HG03469 (cell line): ENCODE measurements around the gene IL1RL1.
A peak's percentile ranks its signal among the peaks of the same experiment; 100 is the strongest.

Experiments used
- ATAC-seq: cut with Tn5 transposase; IDR thresholded peaks from one replicate; pipeline ENCODE4 v1.9.1; 2021; ENCODE audit warnings: mild to moderate bottlenecking, moderate library complexity, moderate number of reproducible peaks; ENCODE audit not compliant: unreplicated experiment

The IL1RL1 gene

DNA sequence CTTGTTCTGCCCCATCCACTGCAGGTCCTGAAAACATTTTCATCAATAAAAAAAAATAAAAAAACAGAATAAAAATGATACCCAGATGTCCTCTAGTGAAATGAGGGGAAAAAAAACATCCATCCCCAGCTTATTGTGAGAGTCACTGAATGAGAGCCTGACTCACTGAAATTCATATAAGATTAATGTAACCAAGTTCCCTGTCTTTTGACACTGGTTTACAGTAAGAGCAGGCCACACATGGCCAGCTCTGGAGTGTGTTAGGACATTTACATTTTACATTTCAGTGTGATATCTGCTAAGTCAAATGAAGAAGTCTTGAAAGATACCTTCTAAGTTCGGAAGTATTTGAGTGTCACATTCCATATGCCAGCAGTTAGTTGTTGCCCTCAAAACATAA, 23.1 kb downstream of the IL1RL1 start:
- no peak for ATAC-seq

DNA sequence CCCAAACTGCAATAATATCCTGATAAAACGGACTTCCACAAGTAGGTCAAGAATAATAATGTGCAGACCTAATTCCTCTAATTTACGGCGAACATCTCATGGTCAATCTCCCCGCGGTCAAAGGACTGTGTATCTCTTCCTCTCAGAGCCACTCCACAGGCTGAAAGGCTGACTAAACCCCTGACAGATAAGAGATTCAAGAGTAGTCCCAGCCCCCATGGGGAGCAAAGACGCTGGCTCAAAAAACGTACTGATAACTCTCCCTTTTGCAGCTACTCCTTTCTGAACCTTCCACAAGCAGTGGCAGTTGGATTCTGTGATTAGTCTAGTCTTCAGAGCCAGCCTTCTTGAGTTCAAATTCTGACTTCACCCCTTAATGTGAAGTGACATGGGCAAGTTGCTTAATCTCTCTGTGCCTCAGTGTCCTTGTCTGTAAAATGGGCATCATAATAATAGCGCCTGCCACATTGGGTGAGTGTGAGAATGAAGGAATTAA, 24.6 kb downstream of the IL1RL1 start:
- ATAC-seq: no peak

DNA sequence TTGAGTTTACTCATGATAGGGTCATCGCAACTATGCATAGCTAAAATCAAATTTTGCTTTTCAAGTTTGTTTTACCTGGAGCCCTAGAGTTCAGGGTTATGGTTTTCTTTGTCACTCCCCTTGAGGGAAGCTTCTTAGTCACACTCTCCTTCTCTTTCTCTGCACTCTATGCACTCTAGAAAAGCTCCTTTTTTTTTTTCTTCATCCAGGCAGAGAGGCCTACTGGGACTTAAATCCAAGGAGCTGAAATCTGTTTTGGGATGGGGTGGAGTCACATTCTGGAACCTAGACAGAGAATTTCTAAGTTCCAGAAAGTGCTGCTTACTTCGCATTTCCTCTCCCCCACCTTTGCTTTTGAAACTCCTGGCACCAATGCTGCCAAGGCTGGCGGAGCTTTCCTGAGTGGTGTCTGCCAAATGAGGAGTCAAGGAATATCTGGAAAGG, 25.2 kb downstream of the IL1RL1 start:
- ATAC-seq: no peak

DNA sequence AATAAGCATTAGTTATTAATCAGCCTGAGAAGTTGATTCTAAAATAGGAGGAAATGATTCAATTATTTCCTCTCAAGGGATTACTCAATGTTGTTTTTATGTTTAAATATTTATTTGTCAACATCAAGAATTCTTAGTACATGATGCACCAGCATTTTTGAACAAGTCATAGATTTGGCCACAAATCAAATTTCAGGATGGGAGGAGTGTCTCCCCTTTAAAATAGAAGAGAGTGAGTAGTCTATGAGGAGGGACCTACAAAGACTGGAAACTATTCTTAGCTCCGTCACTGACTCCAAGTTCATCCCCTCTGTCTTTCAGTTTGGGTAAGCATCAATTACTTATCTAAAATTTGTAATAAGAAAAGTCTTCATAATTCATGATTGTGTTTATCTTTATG, 25.6 kb downstream of the IL1RL1 start:
- ATAC-seq: no peak

DNA sequence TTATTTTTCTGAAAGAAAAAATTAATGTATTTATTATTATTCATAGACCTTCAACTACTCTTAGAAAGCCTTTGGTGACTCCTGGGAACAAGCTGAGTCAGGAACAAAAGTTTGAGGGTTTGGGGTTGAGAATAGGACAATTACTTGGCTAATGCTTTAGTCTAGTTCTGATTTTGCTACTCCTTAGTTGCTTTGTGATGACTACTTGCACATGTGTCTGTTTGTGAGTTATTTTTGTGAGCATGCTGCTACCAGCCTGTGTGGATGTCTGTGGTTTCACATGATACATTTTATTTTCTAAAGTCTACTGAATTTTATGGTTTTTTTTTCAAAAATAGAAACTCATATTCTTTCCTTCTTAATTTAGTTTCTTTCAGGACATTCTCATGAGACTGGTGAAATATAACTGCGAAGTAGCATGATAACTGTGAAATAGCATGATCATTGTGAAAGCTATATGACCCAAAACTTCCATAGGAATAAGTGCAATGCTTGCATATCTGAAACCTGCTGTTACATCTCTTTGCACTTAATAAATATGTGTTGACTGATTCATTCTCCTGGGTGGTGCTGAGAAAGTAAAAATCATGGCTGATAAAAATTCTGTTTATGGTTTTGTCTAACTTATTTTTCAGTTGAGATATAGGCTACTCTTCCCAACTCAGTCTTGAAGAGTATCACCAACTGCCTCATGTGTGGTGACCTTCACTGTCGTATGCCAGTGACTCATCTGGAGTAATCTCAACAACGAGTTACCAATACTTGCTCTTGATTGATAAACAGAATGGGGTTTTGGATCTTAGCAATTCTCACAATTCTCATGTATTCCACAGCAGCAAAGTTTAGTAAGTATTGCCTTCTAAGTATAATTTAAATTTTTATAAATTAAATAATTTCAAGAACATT, 26.4 kb downstream of the IL1RL1 start:
- ATAC-seq: no peak

DNA sequence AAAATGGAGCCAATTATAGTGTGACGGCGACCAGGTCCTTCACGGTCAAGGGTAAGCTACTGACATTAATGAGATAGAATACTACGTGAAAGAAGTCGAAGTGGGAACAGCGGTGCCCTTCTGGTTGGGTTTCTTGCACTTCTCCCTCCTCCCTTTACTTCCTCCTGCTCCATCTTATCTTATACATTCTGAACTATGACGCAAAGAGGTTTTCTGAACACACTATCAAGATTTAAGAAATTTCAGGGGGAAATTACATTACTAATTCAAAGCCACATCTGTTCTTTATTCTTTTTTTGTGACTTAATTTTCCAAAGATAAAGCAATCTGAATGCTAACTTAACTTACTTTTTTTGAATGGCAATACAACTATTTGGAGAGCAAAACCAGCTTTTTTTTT, 29.4 kb downstream of the IL1RL1 start:
- no peak for ATAC-seq

DNA sequence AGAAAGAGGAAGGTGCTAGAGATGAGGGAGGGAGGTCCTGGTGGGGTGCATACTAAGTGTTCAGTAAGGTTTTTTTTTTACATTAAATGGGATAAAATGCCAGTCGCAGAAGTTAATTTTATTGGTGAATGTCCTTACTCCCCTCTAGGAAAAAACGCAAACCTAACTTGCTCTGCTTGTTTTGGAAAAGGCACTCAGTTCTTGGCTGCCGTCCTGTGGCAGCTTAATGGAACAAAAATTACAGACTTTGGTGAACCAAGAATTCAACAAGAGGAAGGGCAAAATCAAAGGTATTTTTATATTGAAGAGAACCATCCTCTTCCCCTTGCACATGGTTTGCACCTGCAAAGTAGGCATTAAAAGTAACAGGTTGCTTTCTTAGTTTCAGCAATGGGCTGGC, 31.5 kb downstream of the IL1RL1 start:
- no peak for ATAC-seq

DNA sequence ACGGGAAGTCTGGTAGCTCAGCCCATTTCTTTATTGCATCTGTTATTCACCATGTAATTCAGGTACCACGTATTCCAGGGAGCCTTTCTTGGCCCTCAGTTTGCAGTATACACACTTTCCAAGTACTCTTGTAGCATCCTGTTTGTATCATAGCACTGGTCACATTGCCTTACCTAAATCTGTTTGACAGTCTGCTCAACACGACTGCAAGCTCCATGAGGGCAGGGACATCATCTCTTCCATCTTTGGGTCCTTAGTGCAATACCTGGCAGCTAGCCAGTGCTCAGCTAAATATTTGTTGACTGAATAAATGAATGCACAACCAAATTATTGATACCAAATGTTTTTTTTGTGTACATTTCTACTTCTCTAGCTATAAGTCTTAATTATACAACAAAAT, 33.0 kb downstream of the IL1RL1 start:
- ATAC-seq: no peak

DNA sequence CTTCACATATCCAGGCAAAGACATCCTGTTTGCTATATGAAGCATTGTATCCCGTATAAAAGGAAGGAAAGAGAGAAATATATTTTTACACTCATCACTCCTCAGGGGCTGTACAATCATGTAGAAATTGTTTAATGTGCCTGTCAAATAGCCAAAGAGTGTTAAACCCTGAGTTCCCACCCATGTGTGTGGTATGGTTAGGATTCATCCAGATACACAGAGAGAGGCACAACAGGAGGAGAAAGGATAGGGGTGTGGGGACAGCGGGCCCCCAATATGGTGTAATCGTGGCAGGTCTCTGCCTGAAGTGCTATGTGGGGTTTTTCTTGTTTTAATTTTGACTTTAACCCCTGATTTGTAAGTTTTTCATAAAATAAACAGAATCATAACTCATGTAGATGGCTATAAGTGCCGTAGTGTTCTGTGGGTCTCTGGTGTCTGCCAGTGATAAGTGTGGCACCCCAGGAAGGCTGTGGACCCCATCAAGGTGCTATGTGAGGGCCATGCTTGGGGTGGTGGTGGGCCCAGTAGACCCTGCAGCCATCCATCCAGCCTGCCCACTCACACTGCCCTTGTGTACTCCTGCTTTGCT, 34.1 kb downstream of the IL1RL1 start:
- no peak for ATAC-seq

DNA sequence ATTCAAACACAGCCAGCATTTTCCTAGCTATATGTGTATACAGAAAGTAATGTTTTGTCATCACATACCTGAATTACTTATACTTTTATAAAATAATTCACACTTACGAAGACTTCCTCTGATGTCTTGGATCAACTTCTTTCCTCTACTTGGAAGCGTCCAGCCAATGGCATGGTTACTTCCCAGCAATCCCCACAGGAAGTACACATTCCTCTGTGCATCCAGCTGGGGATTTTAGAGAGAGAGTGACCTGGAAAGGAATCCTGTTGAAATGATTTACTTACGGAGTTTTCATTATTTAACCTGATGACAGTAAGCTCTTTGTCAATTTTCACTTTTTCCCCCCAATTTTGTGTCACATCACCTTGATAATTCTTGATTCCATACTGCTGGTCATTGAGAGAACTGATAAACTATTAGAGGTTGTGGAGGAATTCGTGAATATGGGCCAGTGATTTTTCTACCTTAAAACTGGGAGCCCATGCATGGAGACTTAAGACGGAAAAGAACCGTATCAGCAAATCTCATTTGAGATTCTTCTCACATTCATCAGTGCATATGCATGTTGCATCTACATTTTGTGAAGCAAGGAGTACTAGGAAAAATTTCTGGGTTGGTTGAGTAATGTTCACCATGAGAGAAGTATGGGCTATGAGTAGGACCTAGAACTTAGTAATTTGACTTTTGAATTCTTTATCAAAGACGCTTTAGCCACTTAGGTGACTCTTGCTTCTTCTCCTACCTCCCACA, 35.2 kb downstream of the IL1RL1 start:
- no peak for ATAC-seq

DNA sequence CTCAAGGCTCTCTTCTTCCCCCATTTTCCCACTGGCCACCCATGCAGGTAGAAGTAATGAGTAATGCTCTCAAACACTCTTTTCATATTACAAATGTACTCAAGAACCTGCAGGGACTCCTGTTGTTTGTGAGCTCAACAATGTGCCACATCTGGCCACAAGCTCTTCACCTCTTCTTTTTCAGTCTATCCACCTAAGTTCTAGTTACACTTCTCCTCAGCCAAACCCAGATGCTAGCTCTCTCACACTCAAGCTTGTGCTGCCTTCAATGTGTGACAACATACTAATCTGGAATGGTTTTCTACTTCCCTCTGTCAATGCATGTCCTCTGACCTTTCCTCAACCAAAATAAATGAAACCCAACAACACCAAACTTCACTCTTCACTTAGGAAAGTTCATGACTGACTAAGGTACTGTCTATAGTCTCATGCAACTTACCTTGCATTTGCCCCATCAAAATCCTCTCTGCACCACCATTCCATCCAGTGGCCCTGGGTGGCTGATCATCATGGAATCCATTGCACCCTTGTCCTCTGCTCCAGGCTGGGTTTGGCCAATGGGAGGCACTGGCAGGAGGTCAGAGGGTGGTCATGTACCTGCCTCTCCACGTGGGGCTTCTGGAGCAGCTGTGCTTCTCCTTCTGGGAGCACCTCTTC, 38.9 kb downstream of the IL1RL1 start:
- ATAC-seq: no peak

DNA sequence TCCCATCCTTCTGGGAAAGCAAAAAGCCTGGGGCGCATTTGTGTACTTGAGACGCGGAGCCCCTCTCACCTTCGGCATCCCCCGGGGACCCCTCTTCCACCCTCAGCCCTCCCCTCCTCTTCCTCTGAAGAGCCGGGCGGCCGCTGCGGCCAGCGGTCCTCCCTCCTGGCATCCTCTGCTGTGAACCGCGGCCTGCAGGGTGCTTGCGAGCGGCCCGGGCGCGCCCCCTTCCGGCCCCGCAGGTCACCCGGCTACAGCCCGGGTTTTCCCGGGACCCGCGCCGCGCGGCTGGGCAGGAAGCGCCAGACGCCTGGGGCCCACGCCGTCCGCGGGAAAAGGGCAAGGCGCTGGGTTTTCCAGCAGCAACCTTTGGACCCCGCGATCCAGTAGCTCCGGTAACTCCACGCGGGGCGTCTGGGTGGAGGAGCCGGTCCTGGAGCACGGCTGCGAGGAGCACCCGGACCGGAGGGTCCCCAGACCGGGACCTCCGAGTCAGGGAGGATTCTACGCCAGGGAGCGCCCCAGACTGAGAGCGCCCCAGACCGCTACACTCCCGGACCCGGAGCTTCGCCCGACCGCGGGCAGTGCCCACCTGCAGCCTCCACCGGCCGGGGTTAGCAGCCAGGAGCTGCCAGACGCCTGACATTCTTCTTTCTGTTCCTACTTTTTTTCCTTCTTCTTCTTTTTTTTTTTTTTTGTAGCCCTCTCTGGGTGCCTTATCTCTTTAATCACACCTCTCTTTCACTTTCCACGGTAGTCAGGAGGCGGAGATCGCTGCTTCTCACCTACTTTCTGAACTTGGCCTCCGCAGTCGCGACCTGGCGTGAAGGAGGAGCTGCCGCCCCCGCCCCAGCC, 44.4 kb downstream of the IL1RL1 start, which contains the start of gene IL18R1:
Gene IL18R1 (plus strand): TSS at position 271 of the 855 bp plus-strand sequence. CDS start 6,865 bp downstream, outside the sequence.
- peak; percentile 83 for ATAC-seq

DNA sequence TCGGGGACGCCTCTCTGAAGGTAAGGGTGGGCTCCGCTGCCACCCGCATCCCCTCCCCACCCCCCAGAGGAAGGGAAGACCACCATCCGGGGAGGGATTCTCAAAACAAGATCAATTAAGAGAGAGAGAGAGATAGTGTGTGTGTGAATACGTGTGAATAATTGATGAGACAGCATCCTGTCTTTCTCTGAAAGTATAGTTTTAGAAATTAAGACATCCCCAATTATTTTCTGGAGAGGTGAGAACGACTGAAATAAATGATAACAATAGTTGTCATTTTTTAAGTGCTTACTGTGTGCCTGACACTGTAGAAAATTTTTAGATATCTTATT, 45.0 kb downstream of the IL1RL1 start:
- ATAC-seq: no peak

DNA sequence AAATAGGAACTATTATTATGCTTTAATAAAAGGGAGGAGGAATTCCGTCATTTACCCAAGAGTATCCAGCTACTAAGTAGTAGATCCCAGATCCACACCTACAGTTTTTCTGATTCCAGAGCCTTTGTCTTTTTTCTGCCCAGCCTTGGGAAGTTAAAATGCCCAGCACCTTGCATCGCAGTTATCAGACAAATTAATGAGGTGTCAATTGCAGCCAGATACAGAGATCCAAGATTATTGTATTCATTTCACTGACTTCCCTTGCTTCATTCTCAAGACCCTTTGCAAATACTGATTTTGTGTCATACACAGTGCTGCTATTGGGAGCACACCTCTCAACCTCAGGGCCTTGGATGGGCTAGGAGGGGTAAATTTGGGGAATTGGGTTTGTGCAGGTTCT, 45.4 kb downstream of the IL1RL1 start:
- no peak for ATAC-seq

DNA sequence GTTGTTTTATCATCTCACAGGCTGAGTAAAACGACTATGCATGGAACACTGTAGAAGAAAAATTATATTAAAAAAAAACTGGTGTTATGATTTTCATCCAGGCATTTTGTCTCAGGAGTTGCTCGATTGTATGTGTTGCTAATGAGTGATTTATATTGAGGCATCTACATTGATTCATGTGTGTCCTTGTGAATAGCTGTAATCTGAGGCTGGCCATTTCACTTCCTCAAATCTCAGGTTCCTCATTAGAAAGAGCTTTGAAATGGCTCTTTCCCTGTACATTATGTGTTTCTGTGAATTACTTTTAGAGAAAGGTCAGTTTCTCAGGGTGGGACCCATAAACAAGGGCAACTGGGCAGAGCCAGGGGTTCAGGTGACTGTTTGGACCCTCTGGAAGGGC, 46.6 kb downstream of the IL1RL1 start:
- no peak for ATAC-seq

DNA sequence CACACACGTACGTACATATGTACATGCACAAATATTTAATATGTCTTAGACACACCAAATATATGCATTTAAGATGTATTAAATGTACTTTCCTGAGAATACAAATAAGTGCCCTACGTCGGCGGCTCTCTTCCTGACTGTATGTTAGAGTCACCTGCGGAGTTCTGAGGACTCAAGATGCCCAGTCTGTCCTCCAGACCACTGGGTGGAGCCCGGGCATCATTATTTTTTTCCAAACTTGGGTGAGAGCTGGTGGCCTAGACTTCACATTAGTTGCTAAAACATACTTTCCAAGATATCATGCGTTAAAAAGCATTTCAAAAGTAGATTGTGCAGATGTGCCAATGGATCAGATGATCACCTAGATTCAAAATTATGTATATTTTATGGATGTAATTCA, 47.1 kb downstream of the IL1RL1 start:
- ATAC-seq: no peak

DNA sequence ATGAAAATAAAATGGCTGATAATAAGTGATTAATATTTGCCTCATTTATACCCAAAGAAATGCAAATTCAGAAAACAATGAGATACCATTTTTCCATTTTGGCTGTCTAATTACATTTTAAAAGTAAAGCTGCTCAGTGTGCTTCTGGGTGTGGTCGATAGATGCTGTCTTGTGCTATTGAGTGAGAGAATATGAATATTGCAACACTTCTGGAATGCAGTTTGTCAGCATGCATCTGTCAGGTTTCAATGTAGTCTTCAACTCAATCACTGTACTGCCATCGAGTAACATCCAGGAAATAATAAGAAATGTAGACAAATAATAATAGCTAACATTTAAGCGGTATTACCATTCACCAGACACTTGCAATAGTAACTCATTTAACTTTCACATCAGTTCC, 48.2 kb downstream of the IL1RL1 start:
- ATAC-seq: no peak

DNA sequence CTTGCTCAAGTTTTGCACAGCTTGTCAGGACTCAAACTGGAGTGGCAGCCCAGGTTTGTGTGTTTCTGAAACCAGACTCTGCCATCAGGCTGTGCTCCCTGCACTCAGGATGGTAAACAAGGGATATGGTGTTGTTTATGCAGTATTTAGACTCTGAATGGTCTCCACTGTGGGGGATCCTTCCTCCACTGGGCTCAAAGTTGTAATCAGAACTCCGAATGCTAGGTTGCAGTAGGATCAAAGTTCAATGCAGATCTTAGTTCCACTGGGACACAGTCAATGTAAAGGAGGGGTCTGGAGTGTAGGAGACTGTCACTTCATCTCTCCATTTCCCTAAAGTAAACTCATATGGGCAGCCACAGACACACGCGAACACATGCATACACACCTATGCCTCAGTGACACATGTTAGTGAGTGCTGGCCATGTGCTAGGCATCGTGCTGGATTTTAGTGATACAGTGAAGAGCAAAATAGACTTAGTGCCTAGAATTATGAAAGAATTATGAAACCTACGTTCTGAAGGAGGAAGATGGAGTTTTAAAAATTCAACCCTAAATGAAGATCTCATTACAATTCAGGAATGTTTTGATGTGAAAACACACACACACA, 50.4 kb downstream of the IL1RL1 start:
- no peak for ATAC-seq

DNA sequence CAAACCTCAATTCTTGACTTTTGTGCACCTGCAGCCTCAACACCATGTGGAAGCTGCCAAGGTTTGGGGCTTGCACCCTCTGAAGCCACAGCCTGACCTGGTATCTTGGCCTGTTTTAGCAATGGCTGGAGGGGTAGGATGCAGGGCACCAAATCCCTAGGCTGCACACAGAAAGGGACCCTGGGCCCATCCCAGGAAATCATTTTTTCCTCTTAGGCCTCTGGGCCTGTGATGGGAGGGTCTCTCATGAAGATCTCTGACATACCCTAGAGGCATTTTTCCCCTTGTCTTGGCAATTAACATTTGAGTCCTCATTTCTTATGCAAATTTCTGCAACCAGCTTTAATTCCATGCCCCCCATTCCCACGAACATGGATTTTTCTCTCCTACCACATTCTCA, 54.4 kb downstream of the IL1RL1 start:
- no peak for ATAC-seq
